NCI-H69 (cell line): ENCODE results near the gene ARMC2.
A peak's percentile ranks its signal among the peaks of the same experiment; 100 is the strongest.

ENCODE experiments used
- DNase-seq: peaks from one replicate; lab custom pipeline; 2025; lab: John Stamatoyannopoulos, UW

The ARMC2 gene

DNA sequence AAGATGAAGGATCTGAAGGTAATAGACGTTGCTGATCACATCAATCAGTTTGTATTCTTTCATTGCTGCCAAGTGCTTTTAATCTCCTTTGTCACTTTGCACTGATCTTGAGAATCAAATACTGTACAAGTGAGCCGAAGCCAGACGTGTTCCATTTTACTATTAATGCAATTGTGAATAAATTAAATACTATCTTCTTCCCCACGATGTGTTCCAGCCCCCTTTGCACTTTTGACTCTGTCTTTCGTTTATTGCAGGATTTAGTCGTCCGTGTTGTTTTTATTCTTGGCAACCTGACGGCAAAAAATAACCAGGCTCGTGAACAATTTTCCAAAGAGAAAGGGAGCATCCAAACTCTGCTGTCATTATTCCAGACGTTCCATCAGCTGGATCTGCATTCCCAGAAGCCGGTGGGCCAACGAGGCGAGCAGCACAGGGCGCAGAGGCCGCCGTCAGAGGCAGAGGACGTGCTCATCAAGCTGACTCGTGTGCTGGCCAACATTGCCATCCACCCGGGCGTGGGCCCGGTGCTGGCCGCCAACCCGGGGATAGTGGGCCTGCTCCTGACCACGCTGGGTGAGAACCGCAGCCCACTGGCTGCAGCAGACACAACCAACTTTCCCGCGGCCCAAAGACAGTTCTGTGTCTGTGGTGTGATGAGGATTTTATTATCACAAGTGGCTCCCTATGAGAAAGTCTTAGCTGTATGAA, 104.7 kb downstream of the ARMC2 start:
- DNase-seq: no peak

DNA sequence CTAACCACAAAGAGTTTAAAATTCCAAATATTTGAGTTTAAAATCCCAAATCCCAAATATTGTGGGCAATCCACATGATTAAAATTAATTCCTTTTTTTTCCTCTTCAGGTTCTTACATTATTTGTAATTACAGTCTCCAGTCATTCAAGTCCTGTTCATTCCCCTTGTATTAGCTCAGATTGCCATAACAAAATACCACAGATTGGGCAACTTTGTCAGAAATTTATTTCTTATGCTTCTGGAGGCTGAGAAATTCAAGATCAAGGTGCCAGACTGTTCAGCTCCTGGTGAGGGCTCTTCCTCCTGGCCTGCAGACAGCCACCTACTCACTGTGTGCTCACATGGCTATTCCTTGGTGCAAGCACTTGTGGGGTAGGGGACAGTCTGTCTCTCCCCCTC, 105.5 kb downstream of the ARMC2 start:
- no peak for DNase-seq

DNA sequence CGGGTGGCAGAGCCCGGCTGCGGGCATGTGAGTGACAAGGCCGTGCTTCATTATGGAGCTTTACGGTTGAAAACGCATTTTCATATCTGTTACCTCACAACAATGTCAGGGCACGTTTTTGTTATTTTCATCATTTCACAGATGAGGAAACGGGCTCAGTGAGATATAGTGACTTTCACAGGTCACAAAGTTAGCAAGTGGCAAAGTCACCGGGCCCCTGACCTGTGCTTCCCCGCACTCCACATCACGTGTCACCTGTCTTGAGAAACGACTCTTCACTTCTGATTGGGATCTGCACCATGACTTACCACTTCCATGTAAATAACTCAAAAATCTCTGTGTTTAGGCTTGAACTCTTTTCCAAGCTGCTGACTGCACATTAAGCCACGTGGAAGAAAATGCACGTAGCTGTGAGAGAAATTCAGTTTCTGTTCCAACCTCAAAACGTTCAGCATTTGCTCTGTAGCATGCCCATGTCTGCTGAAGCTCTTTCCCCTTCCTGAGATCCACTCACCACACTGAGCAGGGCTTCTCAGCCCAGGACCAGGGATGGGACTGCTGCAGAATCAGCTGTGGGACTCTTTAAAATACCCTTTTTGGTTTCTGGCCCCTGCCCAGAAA, 107.2 kb downstream of the ARMC2 start:
- DNase-seq: no peak

DNA sequence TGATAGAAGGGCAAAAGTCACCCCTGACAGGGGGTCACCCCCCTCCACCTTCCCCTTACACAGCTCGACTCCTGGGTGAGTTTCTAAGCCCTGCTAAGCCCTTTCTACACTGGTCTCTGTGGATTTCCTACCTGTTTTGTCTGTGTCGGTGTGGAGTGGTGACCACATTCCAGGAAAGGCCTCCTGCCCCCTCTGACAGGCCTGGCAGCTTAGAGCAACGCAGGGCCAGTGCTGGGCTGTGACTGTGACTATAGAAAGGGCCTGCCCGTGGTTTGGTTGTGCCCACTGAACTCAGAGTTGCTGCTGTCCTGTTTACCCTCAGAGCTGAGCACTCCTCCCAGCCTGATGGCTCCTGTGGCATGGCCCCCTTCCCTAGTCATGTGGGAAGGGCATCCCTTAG, 109.0 kb downstream of the ARMC2 start:
- DNase-seq: no peak

DNA sequence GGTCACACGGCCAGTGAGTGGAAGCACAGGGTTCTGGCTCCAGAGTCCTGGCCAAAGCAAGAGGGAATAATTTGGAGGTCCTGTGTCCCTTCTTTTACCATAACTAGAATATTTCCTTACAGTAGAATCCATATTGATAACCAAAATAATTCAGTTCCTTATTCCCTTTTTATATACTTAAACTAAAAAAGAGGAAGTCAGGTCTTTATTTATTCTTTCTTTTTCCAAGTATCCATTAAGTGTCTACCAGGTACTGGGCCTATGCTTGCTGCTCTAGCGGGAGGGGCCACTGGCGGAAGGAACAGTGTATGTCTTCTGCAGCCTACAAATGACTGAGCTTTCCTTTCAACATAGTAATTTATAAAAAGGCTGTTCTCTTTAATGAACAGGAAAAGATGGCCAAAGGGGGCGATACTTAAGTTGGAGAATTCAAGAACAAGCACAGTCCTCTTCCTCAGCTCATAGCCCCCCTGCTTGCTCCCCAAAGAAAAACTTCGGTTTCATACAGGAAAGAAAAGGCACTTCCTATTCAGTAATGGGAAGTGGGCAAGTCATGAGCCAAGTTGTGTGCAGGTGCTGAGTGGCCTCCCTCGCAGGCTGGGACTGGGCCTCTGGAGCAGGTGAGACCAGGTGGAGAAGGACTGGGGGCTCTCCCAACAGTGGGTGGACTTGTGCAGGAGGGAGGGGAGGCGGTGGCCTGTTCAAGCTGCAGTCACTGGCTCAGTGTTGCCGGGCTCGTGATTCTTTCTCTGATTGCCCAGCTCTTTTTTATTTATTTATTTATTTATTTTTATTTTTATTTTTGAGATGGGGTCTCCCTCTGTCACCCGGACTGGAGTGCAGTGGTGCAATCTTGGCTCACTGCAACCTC, 110.9 kb downstream of the ARMC2 start:
- DNase-seq: no peak

DNA sequence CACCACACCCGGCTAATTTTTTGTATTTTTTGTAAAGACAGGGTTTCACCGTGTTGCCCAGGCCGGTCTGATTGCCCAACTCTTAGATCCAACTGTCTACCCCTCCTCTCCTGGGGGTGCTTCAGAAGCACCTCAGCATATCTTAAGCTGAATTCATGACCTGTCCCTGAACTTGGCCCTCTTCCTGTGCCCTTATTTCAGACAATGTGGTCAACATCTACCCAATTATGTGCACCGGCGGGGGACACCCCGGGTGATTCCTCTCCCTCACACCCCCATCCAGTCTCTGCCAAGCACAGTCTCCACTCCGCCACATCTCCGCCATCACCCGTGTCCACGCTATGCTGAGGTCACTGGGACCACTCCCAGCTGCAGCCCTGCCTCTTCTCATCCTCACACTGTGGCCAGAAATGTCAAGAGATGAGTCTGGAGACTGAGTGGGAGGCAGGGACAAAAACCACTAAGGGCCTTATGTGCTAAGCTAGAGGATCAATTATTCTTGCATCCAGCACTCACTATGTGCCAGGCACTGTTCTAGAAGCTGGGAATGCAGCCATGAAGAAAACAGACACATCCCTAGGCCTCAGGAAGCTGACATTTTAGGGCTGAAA, 111.9 kb downstream of the ARMC2 start:
- DNase-seq: no peak

DNA sequence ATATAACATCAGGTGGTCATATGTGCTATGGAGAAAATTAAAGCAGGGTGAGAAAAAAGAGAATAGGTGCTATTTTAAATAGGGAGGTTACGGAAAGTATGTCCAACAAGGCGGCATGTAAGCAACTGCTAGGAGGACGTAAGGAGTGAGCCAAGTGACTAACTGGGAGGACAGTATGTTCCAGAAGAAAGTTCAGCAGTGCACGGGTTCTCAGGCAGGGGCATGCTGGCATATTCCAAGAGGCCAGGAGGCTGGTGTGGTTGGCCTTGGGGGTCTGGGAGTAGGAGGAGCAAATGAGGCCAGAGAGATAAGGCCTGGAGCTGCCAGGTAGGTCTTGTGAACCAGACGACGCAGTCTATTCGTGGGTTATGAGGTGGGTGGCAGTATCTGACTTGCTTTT, 112.4 kb downstream of the ARMC2 start:
- DNase-seq: no peak

DNA sequence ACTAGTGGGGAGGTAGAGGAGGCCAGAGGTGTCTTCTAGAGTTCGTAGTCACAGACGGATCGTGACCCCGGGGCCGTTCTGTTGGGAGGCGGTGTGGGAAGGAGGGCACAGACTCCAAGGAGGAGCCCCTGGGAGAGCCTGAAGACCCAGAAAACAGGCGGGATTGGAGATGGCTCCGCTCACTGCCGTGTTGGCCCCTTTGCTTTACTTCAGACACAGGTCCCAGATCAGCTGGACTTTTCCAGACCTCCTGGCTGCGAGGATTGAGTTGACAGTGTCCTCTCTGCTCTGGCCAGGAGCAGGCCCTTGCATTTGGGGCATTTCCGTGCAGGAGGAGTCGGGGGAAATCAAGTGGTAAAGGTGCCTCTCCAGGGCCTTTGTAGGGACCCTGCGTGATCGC, 112.9 kb downstream of the ARMC2 start:
- DNase-seq: no peak

DNA sequence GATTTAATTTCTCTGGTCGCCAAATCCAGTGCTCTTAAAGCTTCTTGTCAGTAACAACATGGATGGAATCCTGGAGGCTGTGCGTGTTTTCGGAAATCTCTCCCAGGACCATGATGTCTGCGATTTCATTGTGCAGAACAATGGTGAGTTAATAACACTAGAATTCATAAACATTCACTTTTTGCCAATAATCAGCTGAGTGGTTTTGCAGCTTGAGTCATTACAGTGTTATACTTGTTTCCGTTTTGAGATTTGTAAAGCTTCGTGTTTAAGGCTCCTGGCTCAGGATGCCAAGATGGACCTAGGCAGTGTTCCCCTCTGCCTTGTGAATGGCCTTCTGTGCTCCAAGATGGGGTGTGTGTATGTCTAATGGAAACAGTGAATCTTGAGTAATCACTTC, 113.8 kb downstream of the ARMC2 start:
- DNase-seq: no peak

DNA sequence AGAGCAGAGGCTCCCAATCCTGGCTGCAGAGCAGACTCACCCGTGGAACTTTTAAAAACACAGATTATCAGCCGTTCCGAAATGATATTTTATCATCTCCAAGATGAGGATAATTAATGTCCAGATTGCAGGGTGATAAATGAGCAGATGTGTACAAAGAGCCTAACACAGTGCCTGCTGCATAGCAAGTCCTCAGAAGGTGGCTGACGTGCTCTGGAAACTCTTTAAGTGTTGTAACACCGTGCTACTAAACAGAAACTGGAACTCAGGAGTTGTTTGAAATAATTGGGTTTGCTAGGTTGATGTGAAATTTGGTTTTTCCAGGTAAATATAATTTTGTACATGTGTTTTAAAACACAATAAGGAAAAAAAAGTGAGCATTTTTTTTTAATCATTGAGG, 118.0 kb downstream of the ARMC2 start:
- peak; percentile 41 for DNase-seq

DNA sequence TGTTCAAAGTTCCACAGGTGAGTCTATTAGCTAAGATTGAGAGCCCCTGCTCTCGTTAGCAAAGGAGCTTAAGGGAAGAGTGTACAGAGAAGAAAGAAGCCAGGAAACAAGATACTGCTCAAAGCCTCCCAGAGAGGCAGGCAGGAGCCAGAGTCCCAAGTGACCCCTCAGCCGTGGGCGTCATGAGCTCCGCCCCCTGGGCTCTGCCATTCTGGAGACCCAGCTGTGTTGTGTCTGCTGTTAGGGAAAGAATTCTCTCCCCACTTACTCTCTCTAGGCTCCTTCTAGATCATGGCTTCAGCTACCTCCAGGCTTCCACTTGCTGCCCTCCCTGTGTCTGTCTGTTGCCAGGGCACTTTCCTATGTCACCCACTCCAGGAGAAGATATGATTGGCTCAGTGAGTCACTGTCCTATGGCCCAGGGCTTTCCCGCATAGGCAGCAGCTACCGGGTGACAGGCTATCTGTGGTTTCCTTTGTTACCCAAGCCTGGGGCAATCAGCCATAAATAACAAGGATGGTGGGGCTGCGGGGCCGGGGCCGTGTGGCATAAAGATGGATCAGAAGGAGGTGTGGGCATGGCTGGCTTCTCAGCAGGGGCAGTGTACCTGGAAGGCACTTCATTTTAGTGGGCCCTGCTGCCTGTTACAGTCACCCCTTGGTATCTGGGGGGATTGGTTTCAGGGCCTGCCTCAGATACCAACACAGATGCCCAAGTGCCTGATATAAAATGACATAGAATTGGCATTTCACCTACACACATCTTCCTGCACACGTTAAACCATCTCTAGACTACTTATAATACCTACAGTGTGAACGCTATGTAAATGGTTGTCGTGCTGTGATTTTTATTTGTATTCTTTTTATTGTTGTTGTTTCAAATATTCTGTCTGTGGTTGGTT, 118.9 kb downstream of the ARMC2 start:
- peak; percentile 97 for DNase-seq

DNA sequence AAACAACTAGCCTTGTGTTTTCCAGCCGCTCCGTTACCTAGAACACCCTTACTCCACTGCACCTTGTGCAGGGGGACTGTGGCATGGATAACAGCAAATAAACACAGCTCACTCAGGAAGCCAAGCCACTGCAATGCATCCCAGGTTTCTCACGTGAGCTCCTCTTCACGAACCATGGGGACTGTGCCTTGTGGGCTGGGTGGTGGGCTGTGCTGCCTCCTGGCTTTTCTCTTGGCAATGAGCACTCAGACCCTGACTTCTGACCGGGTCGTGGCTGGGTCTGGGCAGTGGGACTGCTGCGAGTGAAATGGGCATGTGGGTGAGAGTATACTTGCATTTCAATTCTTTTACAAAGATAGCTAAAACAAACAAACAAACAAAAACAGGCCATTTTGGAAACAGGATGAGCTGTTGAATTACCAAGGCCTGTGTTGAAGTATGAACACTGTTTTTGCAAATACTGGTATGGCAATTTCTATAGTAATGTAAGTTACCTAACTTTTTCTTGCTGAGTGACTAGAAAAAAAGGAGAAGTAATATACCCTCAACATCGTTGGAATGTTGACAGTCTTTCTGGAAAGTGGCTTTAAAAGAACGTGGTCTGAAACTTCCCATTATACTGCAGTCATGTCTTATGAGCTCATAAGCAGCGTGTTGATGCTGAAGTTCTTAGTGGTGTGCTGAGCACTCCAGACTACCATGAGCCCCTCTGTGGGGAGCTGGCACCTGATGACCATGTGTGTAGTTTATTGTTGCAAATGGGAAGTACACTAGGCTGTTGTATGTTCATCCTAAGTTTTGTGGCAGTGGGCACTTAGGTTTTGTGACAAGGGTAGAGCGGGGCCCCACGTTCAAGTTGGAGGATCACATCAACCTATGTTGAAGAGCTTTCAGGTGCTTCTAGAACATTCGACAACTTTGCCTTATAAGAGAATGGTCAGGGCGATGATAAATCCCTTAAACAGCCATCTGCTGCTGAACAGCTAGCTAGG, 120.4 kb downstream of the ARMC2 start:
- DNase-seq: peak; percentile 35

DNA sequence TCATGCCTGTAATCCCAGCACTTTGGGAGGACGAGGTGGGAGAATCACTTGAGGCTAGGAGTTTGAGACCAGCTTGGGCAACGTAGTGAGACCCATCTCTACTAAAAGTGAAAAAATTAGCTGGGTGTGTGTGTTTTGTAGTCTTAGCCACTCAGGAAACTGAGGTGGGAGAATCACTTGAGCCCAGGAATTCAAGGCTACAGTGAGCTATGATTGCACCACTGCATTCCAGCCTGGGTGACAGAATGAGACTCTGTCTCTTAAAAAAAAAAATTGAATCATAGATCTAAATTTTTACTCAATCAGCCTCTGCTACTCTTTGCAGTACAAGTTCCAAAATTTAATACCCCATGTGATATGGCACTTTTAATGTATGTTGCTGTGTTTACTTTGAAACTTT, 121.6 kb downstream of the ARMC2 start:
- DNase-seq: no peak

DNA sequence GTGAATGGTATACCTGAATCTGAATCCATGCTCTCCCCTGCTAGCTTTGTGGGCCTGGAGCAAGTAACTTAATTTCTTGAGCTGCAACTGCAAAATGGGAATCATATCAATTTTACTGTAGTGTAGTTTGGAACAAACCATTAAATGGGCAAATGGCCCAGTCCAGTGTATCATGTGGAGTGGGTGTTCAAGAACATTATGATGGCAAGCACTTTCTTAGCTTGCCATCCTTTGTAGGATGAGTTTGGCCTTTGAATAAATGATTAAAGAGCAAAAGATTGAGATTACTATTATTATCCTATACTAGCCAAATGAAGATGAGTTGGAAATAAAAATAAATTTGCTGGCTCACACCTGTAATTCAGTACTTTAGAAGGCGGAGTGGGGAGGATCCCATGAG, 126.0 kb downstream of the ARMC2 start:
- no peak for DNase-seq

DNA sequence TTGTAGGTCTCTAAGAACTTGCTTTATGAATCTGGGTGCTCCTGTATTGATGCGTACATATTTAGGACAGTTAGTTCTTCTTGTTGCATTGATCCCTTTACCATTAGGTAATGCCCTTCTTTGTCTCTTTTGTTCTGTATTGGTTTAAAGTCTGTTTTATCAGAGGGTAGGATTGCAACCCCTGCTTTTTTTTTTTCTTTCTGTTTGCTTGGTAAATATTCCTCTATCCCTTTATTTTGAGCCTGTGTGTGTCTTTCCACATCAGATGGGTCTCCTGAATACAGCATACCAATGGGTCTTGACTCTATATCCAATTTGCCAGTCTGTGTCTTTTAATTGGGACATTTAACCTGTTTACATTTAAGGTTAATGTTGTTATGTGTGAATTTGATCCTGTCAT, 130.4 kb downstream of the ARMC2 start:
- peak; percentile 35 for DNase-seq

DNA sequence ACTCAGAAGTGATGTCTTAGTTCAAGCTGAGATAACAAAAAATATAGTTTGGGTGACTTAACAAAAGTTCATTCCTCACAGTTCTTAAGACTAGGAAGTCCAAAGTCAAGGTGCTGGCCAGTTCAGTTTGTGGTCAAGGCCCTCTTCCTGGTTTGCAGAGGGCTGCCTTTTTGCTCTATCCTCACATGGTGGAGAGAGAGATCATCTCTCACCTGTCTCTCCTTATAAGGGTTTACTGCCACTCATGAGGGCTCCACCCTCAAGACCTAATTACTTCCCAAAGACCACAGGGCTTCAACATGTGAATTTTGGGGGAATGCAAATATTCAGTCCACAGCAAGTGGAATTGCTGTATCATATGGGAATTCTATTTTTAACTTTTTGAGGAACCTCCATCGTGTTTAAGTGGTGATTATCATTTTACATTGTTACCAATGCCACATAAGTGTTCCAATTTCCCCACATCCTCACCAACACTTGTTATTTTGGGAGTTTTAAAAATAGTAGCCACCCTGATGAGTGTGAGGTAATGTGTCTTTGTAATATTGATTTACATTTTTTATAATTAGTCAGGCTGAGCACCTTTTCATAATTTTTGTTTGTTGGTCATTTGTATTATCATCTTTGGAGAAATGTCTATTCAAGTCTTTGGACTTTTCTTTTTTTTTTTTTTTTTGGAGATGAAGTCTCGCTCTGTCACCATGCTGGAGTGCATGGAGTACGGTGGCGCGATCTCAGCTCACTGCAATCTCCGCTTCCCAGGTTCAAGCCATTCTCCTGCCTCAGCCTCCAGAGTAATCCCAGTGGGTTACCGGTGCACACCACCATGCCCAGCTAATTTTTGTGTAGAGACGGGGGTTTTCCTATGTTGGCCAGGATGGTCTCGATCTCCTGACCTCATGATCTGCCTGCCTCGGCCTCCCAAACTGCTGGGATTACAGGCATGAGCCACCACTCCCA, 134.2 kb downstream of the ARMC2 start:
- no peak for DNase-seq

DNA sequence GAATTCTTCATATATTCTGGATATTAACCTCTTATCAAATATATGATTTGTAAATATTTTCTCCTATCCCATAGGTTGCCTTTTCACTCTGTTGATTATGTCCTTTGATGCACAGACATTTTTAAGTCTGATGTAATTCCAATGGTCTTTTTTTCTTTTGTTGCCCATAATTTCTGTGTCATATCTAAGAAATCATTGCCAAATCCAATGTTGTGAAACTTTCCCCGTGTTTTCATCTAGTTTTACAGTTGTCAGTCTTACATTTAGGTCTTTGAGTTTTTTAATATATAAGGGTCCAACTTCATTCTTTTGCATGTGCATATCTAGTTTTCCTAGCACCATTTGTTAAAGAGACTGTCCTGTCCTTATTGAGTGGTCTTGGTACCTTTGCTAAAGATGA, 134.9 kb downstream of the ARMC2 start:
- DNase-seq: no peak

DNA sequence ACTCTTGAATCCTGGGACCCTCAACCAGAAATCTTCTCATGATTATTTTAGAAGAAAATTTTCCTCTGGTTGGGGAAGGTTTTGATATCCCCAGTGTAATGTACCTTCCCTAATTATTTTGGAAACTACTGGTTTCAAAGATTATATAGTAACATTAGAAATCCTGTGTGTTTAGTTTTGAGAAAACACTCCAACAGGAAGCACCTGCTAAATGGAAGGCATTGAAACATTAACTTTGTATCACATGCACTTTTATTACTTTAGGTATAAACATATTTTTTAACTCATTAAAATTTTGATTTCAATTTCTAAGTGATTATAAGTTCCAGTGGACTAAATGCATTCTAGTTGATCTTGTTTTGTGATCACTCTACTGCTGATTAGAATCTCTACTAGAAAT, 137.1 kb downstream of the ARMC2 start:
- DNase-seq: no peak

DNA sequence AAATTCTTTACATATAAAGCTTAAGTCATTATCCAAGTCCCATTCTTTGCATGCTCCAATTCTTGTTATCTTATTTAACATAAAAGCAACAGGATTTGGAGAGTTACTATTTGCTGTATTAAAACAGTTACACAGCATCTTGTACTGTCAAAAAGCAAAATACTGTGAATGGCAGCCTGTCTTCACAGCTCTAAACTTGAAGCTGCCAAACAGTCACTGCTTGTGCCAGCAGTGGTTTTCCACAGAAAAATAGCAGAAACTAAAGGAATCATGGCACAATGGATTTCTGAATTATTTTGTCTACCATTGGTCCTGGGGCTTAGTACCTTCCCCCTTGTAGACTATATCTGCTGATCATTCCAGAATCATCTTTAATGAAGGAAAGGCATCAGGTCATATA, 138.9 kb downstream of the ARMC2 start:
- no peak for DNase-seq
